Activated B cell treated with CpG ODN at 0.5 μM for 24 hours (primary cell): ENCODE data around the gene TNFAIP8L1. TPM values are rescaled to one million over a fixed set of nuclear protein-coding genes. Genes with fewer than 3 reads are reported as not detected.
A peak's percentile ranks its signal among the peaks of the same experiment; 100 is the strongest.

Source experiments
- ATAC-seq: fragments of 200-7000 bp; cut with Tn5 transposase; one replicate; pipeline ENCODE4 v1.10.0; 2021; ENCODE audit warnings: low read depth, mild to moderate bottlenecking, moderate library complexity
- CTCF ChIA-PET: fragments of 350-600 bp; sonication (Branson Sonifier 250); formaldehyde crosslinking; loops from one replicate; lab custom pipeline; 2021; ENCODE audit warnings: antibody characterized with exemption; lab: Charles Lee
- POLR2A ChIA-PET: fragments of 350-600 bp; sonication (Branson Sonifier 250); formaldehyde crosslinking; loops from one replicate; lab custom pipeline; 2021; ENCODE audit warnings: antibody characterized with exemption; lab: Charles Lee
- DNase-seq: peaks from one replicate; pipeline ENCODE4 v3.0.0; 2022
- H3K27ac Mint-ChIP-seq: one replicate; pipeline ENCODE4 v1.8.0; 2020; ENCODE audit warnings: mixed read lengths
- H3K27me3 Mint-ChIP-seq: one replicate; pipeline ENCODE4 v1.8.0; 2021; ENCODE audit warnings: mixed read lengths
- H3K36me3 Mint-ChIP-seq: one replicate; pipeline ENCODE4 v1.8.0; 2021; ENCODE audit warnings: low read depth, mixed read lengths
- H3K4me1 Mint-ChIP-seq: one replicate; pipeline ENCODE4 v1.8.0; 2021; ENCODE audit warnings: mixed read lengths
- H3K4me3 Mint-ChIP-seq: one replicate; pipeline ENCODE4 v1.8.0; 2020; ENCODE audit warnings: mild to moderate bottlenecking, mixed read lengths
- H3K9me3 Mint-ChIP-seq: one replicate; pipeline ENCODE4 v1.8.0; 2020; ENCODE audit warnings: mixed read lengths
- intact Hi-C: fragments of 100-400 bp; cut with micrococcal nuclease; formaldehyde crosslinking; loops from one replicate; pipeline ENCODE4 v1.15.1; 2024
- total RNA-seq: library from RNA; stranded (reverse); gene quantifications from 2 replicates; pipeline ENCODE4 v1.2.3, GENCODE V29; 2022
- TF ChIP-seq, protein P1 (sequence below): fragments of 200-600 bp; IDR thresholded peaks from one replicate; pipeline ENCODE4 v1.8.0; 2022; ENCODE audit warnings: antibody characterized with exemption, mild to moderate bottlenecking

Gene TNFAIP8L1
- total RNA-seq, 1 donor from 2014 or later: 15.5 TPM

DNA sequence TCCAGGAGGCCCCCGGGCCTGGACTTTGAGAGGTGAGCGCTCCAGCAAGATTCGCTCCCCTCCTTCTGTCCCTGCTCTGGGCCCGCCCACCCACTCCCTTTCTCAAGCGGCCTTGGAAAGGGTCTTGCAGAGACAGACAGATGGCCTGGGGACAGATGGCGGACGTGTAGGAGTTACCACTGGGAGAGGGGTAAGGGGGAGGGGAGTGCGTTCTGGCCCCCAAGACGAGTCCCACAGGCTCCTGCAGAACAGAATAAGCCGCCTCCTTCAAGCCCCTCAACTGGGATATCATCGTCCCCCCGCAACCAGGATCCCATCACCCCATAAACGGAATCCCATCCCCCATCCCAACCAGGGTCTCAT lies 3.6 kb upstream of the TNFAIP8L1 start:
- intact Hi-C loops: loop anchor here (1.0 to 5.0 kb wide), 8 partner anchors 46 to 1688 kb away; partner anchors contain the start of genes CHAF1A and SH3GL1
- no peaks in the 10 kb centered on the region for H3K9me3 Mint-ChIP-seq
- peaks cover 33% of the 10 kb centered on the region for H3K4me1 Mint-ChIP-seq
- H3K4me3 Mint-ChIP-seq: peak overlapping the region; percentile 53
- DNase-seq: no peak
- ATAC-seq: no peak
- peaks cover 5% of the 10 kb centered on the region for H3K27me3 Mint-ChIP-seq
- ChIA-PET CTCF (interaction anchor here (1.0 to 3.2 kb wide), 14 partner anchors 8 to 311 kb away, joined by 3 to 28 read pairs (median 8); partner anchors contain the start of genes MYDGF and SEMA6B), POLR2A (interaction anchor here (0.5 to 1.0 kb wide), 2 partner anchors 42 to 1084 kb away, joined by 3 read pairs; partner anchors contain the start of genes CATSPERD and LONP1)
- no peaks in the 10 kb centered on the region for H3K36me3 Mint-ChIP-seq
- no peak overlapping the region for H3K27ac Mint-ChIP-seq
- TF ChIP-seq, protein P1, sequence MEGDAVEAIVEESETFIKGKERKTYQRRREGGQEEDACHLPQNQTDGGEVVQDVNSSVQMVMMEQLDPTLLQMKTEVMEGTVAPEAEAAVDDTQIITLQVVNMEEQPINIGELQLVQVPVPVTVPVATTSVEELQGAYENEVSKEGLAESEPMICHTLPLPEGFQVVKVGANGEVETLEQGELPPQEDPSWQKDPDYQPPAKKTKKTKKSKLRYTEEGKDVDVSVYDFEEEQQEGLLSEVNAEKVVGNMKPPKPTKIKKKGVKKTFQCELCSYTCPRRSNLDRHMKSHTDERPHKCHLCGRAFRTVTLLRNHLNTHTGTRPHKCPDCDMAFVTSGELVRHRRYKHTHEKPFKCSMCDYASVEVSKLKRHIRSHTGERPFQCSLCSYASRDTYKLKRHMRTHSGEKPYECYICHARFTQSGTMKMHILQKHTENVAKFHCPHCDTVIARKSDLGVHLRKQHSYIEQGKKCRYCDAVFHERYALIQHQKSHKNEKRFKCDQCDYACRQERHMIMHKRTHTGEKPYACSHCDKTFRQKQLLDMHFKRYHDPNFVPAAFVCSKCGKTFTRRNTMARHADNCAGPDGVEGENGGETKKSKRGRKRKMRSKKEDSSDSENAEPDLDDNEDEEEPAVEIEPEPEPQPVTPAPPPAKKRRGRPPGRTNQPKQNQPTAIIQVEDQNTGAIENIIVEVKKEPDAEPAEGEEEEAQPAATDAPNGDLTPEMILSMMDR: no peak

DNA sequence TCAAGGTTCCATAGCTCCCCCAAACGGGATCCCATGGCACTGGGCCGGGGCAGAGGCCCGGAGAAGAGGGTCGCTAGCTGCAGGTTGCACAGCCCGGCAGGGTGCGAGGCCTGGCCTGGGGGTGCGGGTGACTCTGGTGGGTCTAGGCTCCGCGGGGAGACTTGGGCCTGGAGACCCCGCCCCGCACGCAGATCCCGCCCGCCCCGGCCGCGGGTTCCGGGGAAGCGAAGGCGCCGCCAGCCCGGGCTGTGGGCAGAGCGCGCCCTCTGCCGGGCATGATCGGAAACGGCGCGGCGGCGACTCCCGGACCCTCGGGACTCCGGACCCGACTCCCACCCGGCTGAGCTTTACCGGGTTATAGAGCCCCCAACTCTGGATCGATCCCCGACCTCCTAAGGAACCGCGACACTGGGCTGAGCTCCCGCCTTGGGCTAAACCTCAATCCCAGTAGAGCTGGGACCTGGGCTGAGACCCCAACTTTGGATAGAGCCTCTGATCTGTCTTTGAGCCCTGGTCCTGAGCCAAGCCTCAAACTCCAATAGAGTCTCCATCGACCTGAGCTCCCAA lies 3.1 kb upstream of the TNFAIP8L1 start:
- ChIA-PET CTCF (interaction anchor here (0.6 to 3.2 kb wide), 16 partner anchors 8 to 312 kb away, joined by 3 to 28 read pairs (median 6); partner anchors contain the start of genes MYDGF and SEMA6B), POLR2A (interaction anchor here (0.5 to 1.0 kb wide), 2 partner anchors 42 to 1084 kb away, joined by 3 read pairs; partner anchors contain the start of genes CATSPERD and LONP1)
- Mint-ChIP-seq H3K36me3 (no peaks in the 10 kb centered on the region), H3K4me1 (peaks cover 37% of the 10 kb centered on the region), H3K27me3 (peaks cover 5% of the 10 kb centered on the region), H3K27ac (no peak overlapping the region), H3K4me3 (peak overlapping the region; percentile 53), H3K9me3 (no peaks in the 10 kb centered on the region)
- ATAC-seq: peak; percentile 19
- intact Hi-C loops: loop anchor here (1.0 to 5.0 kb wide), 8 partner anchors 47 to 1689 kb away; partner anchors contain the start of genes CHAF1A and SH3GL1
- DNase-seq: peak; percentile 87
- TF ChIP-seq, protein P1: peak; percentile 33

DNA sequence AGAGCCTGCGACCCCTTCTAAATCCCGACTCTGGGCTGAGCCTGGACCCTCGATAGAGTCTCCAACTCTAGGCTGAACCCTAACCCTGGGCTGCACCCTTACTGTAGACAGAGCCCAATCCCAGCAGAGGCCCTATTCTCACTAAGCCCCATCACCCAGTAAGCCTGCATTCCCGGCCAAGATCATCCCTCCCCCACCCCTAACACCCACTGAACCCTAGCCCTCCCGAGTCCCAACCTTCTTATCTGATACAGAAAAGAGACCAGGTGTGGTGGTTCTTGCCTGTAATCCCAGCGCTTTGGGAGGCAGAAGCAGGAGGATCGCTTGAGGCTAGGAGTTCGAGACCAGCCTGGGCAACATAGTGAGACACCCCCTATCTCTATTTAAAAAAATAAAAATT lies 2.6 kb upstream of the TNFAIP8L1 start:
- Mint-ChIP-seq H3K9me3 (no peaks in the 10 kb centered on the region), H3K4me3 (no peak overlapping the region), H3K4me1 (peaks cover 41% of the 10 kb centered on the region), H3K27ac (no peak overlapping the region), H3K27me3 (peaks cover 5% of the 10 kb centered on the region), H3K36me3 (no peaks in the 10 kb centered on the region)
- ChIA-PET CTCF (interaction anchor here (0.6 to 3.2 kb wide), 16 partner anchors 9 to 312 kb away, joined by 3 to 28 read pairs (median 6); partner anchors contain the start of gene SEMA6B), POLR2A (no interaction called here)
- ATAC-seq: no peak
- intact Hi-C loops: loop anchor here (1.0 to 5.0 kb wide), 8 partner anchors 47 to 1689 kb away; partner anchors contain the start of genes CHAF1A and SH3GL1
- no peak for DNase-seq
- TF ChIP-seq, protein P1: no peak

DNA sequence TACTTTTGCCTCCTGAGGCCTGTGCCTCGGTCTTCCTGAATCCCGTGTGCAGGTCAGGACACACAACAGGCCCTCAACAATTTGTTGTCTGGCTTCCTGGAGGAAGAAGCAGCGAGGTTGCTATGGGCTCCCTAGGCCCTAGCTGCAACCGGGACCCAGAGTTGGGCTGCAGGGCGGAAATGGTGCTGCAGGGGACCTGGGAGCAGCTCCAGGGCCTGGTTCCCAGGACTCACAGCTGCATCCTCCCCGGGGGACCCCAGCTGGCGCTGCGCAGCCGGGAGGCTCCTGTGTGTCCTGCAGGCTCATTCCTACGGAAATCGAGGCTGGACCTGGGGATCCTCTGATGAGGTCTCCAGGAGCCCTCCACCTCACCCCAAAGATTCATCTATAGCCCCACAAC lies 999 bp upstream of the TNFAIP8L1 start:
- H3K9me3 Mint-ChIP-seq: no peaks in the 10 kb centered on the region
- H3K36me3 Mint-ChIP-seq: no peaks in the 10 kb centered on the region
- DNase-seq (no peak), ATAC-seq (no peak)
- TF ChIP-seq, protein P1: no peak
- ChIA-PET POLR2A (no interaction called here), CTCF (interaction anchor here (2.9 to 3.2 kb wide), 2 partner anchors 49 to 69 kb away, joined by 12 to 17 read pairs; no protein-coding TSS in a partner anchor)
- peaks cover under 1% of the 10 kb centered on the region for H3K27me3 Mint-ChIP-seq
- intact Hi-C loops: loop anchor here (2.0 to 5.0 kb wide), 3 partner anchors 166 to 1691 kb away; partner anchors contain the start of genes CHAF1A, HDGFL2 and SH3GL1
- H3K4me3 Mint-ChIP-seq: no peak overlapping the region
- H3K4me1 Mint-ChIP-seq: peaks cover 45% of the 10 kb centered on the region
- H3K27ac Mint-ChIP-seq: peak overlapping the region; percentile 97
